Stimulated activated CD4-positive, alpha-beta T cell treated with anti-CD3 and anti-CD28 coated beads, Interleukin-4, amount 100 ng/mL, for 24 hours (primary cell): ENCODE results near the gene OR5AC2.

ENCODE experiments used
- DNase-seq: peaks from one replicate; pipeline ENCODE4 v3.0.0-alpha.2; 2020

Gene OR5AC2

GRCh38 chr3:98086873-98087272, at the start of gene OR5AC2:
OR5AC2 (plus strand) TSS chr3:98087173; CDS start chr3:98087173, 0 bp downstream.
- DNase-seq: no peak

GRCh38 chr3:98038286-98038685, 48.7 kb upstream of the OR5AC2 start:
- DNase-seq: no peak

GRCh38 chr3:98038876-98039275, 48.1 kb upstream of the OR5AC2 start:
- DNase-seq: no peak

- DNase-seq: peak; percentile 76
Observed at GRCh38 chr3:98039322-98040024, 47.5 kb upstream of the OR5AC2 start.

- DNase-seq: no peak
Observed at GRCh38 chr3:98041350-98041749, 45.6 kb upstream of the OR5AC2 start.

GRCh38 chr3:98048586-98048985, 38.4 kb upstream of the OR5AC2 start:
- no peak for DNase-seq

GRCh38 chr3:98049271-98049670, 37.7 kb upstream of the OR5AC2 start:
- no peak for DNase-seq

GRCh38 chr3:98056035-98056434, 30.9 kb upstream of the OR5AC2 start:
- no peak for DNase-seq

- DNase-seq: no peak
Observed at GRCh38 chr3:98057631-98058030, 29.3 kb upstream of the OR5AC2 start.

- DNase-seq: no peak
Observed at GRCh38 chr3:98058244-98058960, 28.6 kb upstream of the OR5AC2 start.

- no peak for DNase-seq
Observed at GRCh38 chr3:98068824-98069223, 18.1 kb upstream of the OR5AC2 start.

- no peak for DNase-seq
Observed at GRCh38 chr3:98070840-98071239, 16.1 kb upstream of the OR5AC2 start.

GRCh38 chr3:98073486-98073885, 13.5 kb upstream of the OR5AC2 start:
- no peak for DNase-seq

GRCh38 chr3:98095882-98096281, 8.9 kb downstream of the OR5AC2 start:
- no peak for DNase-seq

- no peak for DNase-seq
Observed at GRCh38 chr3:98099848-98100247, 12.9 kb downstream of the OR5AC2 start.

GRCh38 chr3:98108162-98108561, 21.2 kb downstream of the OR5AC2 start:
- no peak for DNase-seq

- DNase-seq: no peak
Observed at GRCh38 chr3:98109807-98110549, 23.0 kb downstream of the OR5AC2 start.

- DNase-seq: no peak
Observed at GRCh38 chr3:98110550-98110908, 23.6 kb downstream of the OR5AC2 start.

- DNase-seq: no peak
Observed at GRCh38 chr3:98114264-98114663, 27.3 kb downstream of the OR5AC2 start.

- no peak for DNase-seq
Observed at GRCh38 chr3:98115717-98116116, 28.7 kb downstream of the OR5AC2 start.

GRCh38 chr3:98130421-98130820, 43.4 kb downstream of the OR5AC2 start, which contains the start of gene OR5H1:
OR5H1 (plus strand) TSS chr3:98130721; CDS start chr3:98132698, 1,977 bp downstream.
- no peak for DNase-seq

GRCh38 chr3:98136631-98137030, 49.7 kb downstream of the OR5AC2 start:
- no peak for DNase-seq
